GM06990 (cell line): ENCODE data around the gene TMEM198.

Experiments used
- DNase-seq: peaks from one replicate; pipeline ENCODE4 v3.0.0-alpha.2; 2011; ENCODE audit not compliant: insufficient read length; ENCODE audit errors: extremely low read depth
- H3K27me3 ChIP-seq: replicated peaks from 2 replicates; pipeline ENCODE4 v1.6.0; 2011; ENCODE audit warnings: low read length; ENCODE audit not compliant: control insufficient read depth, insufficient read depth
- H3K36me3 ChIP-seq: 2 replicates; pipeline ENCODE4 v1.5.1; 2011; ENCODE audit warnings: low read length; ENCODE audit not compliant: control insufficient read depth, insufficient read depth
- H3K4me3 ChIP-seq: replicated peaks from 2 replicates; pipeline ENCODE4 v1.5.1; 2011; ENCODE audit warnings: low read depth, mild to moderate bottlenecking, control low read depth, low read length
- CTCF ChIP-seq: IDR thresholded peaks from 2 replicates; pipeline ENCODE4 v1.5.1; 2011; ENCODE audit warnings: low read length, control low read depth, mild to moderate bottlenecking, inconsistent platforms; ENCODE audit not compliant: insufficient read depth, poor library complexity, severe bottlenecking

The TMEM198 gene

GRCh38 chr2:219507581-219508443 is 36.0 kb upstream of the TMEM198 start:
- H3K4me3 ChIP-seq: no peak overlapping the region
- peaks cover 22% of the 10 kb centered on the region for H3K36me3 ChIP-seq
- no peak for TF ChIP-seq CTCF
- no peak for DNase-seq
- peaks cover 2% of the 10 kb centered on the region; the same call in 1 of the 2 replicates for H3K27me3 ChIP-seq

DNA sequence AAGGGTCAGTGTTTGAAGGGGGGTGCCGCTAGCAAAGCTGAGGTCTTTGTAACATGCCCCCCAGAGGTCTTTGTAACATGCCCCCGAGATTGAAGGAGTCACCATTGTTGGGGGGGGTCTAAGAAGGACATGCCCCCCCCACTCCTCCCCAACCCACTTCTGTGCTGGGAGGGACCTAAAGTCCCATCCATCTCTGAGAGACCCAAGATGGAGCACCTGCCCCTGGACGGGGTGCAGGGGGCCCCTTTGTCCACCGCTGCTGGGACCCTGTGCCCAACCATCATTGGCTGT is 35.4 kb upstream of the TMEM198 start:
- no peak for TF ChIP-seq CTCF

GRCh38 chr2:219508971-219509779 is 34.7 kb upstream of the TMEM198 start:
- Histone ChIP-seq H3K27me3 (peaks cover 2% of the 10 kb centered on the region; the same call in 1 of the 2 replicates), H3K4me3 (no peak overlapping the region), H3K36me3 (peaks cover 17% of the 10 kb centered on the region)
- DNase-seq: no peak
- TF ChIP-seq CTCF: no peak

More for the DNA sequence above, 35.4 kb upstream of the TMEM198 start:
- H3K4me3 ChIP-seq: no peak overlapping the region
- peaks cover 2% of the 10 kb centered on the region; the same call in 1 of the 2 replicates for H3K27me3 ChIP-seq
- DNase-seq: no peak
- peaks cover 22% of the 10 kb centered on the region for H3K36me3 ChIP-seq

DNA sequence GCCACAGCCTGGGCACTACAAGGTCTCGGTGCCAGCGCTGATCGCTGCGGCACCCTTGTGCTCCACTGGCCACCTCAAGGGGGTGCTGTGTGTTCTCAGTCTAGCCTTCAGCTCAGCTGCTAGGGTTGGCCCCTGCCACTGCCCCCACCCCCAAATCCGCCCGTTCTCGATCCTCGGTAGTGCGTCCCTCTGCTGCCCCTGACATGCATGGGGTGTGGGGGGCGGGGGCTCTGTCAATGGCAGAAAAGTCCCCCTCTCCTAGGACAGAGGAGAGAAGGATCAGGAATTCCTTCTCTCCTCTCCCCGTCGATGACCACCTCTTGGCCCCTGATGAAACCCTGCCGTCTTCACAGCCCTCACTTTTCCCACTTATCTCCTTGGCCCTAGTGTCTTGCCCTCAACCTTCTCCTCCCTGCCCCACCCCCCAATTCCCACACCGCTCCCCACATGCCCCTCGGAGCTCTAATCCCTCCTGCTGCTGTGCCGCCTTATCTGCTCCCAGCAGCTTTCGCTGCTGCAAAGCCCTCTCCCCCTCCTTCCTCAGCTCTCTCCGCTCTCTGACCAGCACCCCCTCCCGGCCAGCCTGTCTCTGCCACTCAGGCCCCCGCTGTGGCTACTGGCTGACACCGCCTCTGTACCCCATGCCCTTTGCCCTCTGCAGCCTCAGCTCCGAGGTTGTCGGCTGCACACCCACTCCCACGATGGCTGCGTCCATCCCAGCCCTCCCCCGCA is 33.9 kb upstream of the TMEM198 start:
- no peak for DNase-seq
- peak; percentile 75 for TF ChIP-seq CTCF
- Histone ChIP-seq H3K36me3 (peaks cover 13% of the 10 kb centered on the region), H3K4me3 (no peak overlapping the region), H3K27me3 (peaks cover 2% of the 10 kb centered on the region; the same call in 1 of the 2 replicates)

- Histone ChIP-seq H3K27me3 (peaks cover 4% of the 10 kb centered on the region), H3K4me3 (no peak overlapping the region), H3K36me3 (peaks cover 10% of the 10 kb centered on the region)
- no peak for TF ChIP-seq CTCF
- DNase-seq: no peak
These were observed 33.2 kb upstream of the TMEM198 start for GRCh38 chr2:219510512-219511135.
